HepG2 (cell line): ENCODE measurements around the gene CYSTM1. TPM values are rescaled to one million over a fixed set of nuclear protein-coding genes. Genes with fewer than 3 reads are reported as not detected.

Source experiments
- ATAC-seq: fragments of 200-7000 bp; cut with Tn5 transposase; 3 replicates; pipeline ENCODE4 v1.9.1; 2020; ENCODE audit warnings: mild to moderate bottlenecking, moderate library complexity
- BruUV-seq: library from RNA; stranded (reverse); fragments of 400-500 nt; replicated peaks from 2 replicates; lab custom pipeline; 2021; lab: Mats Ljungman, UMichigan
- CTCF ChIA-PET: fragments of 300-600 bp; formaldehyde crosslinking; extraction: SDS; loops from one replicate; lab custom pipeline; 2021; ENCODE audit warnings: low total read pairs, inconsistent platforms, low intra/inter-chr PET ratio; lab: Yijun Ruan, JAX
- POLR2A ChIA-PET: fragments of 350-600 bp; sonication (Branson Sonifier 250); formaldehyde crosslinking; loops from one replicate; lab custom pipeline; 2020; ENCODE audit warnings: antibody characterized with exemption, inconsistent platforms; lab: Yijun Ruan, JAX
- DNase-seq: peaks from one replicate; pipeline ENCODE4 v3.0.0-alpha.2; 2015; ENCODE audit warnings: low spot score
- FAIRE-seq: peaks from 3 replicates; lab custom pipeline; 2011; peaks lifted over from hg19 to GRCh38; lab: Jason Lieb, UNC
- H2AFZ ChIP-seq: one replicate; pipeline ENCODE4 v1.6.1; 2011; ENCODE audit warnings: low read length, inconsistent platforms
- H3K27ac ChIP-seq: fragments of 300-600 bp; 3 replicates; pipeline ENCODE4 v1.8.0; 2011; ENCODE audit warnings: mixed run types, mild to moderate bottlenecking, mixed read lengths, low read length, inconsistent platforms; ENCODE audit not compliant: insufficient read depth; ENCODE audit errors: extremely low read length
- H3K27me3 ChIP-seq, 2 experiments: fragments of 200-600 bp in 1 of 2; 2 replicates in 1 of 2; 3 replicates in 1 of 2; pipeline versions ENCODE4 v1.6.0 to v1.8.0; 2011; ENCODE audit warnings: low read length in 2 of 2, mild to moderate bottlenecking in 2 of 2, moderate library complexity in 2 of 2, inconsistent platforms in 1 of 2; ENCODE audit not compliant: insufficient read depth in 2 of 2, control insufficient read depth in 1 of 2
- H3K36me3 ChIP-seq, 2 experiments: fragments of 200-600 bp in 1 of 2; replicated peaks in 1 of 2; 2 replicates in 1 of 2; 3 replicates in 1 of 2; pipeline versions ENCODE4 v1.5.1 to v1.8.0; 2011; ENCODE audit warnings: low read length in 2 of 2, inconsistent platforms in 1 of 2; ENCODE audit not compliant: insufficient read depth in 2 of 2, control insufficient read depth in 1 of 2
- H3K4me1 ChIP-seq: 2 replicates; pipeline ENCODE4 v1.5.1; 2012; ENCODE audit warnings: low read length, inconsistent platforms; ENCODE audit not compliant: insufficient read depth
- H3K4me2 ChIP-seq: 2 replicates; pipeline ENCODE4 v1.6.0; 2011; ENCODE audit warnings: low read depth, low read length, inconsistent platforms
- H3K4me3 ChIP-seq, 3 experiments: fragments of 200-600 bp in 1 of 3; sonication (generic), shearing (Covaris generic) in 1 of 3; replicated peaks in 1 of 3; 2 replicates each; pipeline ENCODE4 v1.5.1; 2011 to 2016; ENCODE audit warnings: low read length in 3 of 3, inconsistent platforms in 2 of 3, low read depth in 2 of 3, mild to moderate bottlenecking in 2 of 3, control low read depth in 1 of 3, mixed read lengths in 1 of 3; ENCODE audit not compliant: insufficient read depth in 1 of 3
- H3K79me2 ChIP-seq: one replicate; pipeline ENCODE4 v1.6.1; 2011; ENCODE audit warnings: low read length, inconsistent platforms; ENCODE audit not compliant: insufficient read depth
- H3K9ac ChIP-seq: 2 replicates; pipeline ENCODE4 v1.6.0; 2011; ENCODE audit warnings: mild to moderate bottlenecking, low read depth, low read length, inconsistent platforms; ENCODE audit not compliant: insufficient read depth
- H3K9me3 ChIP-seq: 2 replicates; pipeline ENCODE4 v1.5.1; 2012; ENCODE audit warnings: mild to moderate bottlenecking, low read length
- H4K20me1 ChIP-seq: 2 replicates; pipeline ENCODE4 v1.6.0; 2011; ENCODE audit warnings: inconsistent platforms, mild to moderate bottlenecking, low read length, moderate library complexity; ENCODE audit not compliant: insufficient read depth
- CCAR2 ChIP-seq: fragments of 200-400 bp; formaldehyde crosslinking; optimal IDR thresholded peaks from 2 replicates; pipeline ENCODE3; 2018; ENCODE audit warnings: low read depth, mild to moderate bottlenecking, low read length, moderate library complexity
- MAFF ChIP-seq: IDR thresholded peaks from 2 replicates; pipeline ENCODE4 v1.6.1; 2011; ENCODE audit warnings: low read depth, low read length, improper control_type of control experiment
- MAFG ChIP-seq: sonication (generic); formaldehyde crosslinking; IDR thresholded peaks from 2 replicates; pipeline ENCODE4 v1.5.1; 2020; ENCODE audit warnings: mild to moderate bottlenecking, missing genetic modification reagents
- MAFK ChIP-seq, 2 experiments: IDR thresholded peaks in 1 of 2; conservative IDR thresholded peaks in 1 of 2; 2 replicates each; pipeline ENCODE4 v1.6.1; 2011; ENCODE audit warnings: improper control_type of control experiment in 2 of 2, low read length in 2 of 2
- MZF1 ChIP-seq: sonication (generic); formaldehyde crosslinking; IDR thresholded peaks from 2 replicates; pipeline ENCODE4 v1.8.1; 2023; ENCODE audit warnings: mild to moderate bottlenecking, missing genetic modification reagents, borderline replicate concordance
- RXRB ChIP-seq: IDR thresholded peaks from 2 replicates; pipeline ENCODE4 v1.6.1; 2016; ENCODE audit warnings: borderline replicate concordance, missing genetic modification reagents, missing compliant biosample characterization
- ZNF124 ChIP-seq: sonication (generic); formaldehyde crosslinking; IDR thresholded peaks from 2 replicates; pipeline ENCODE4 v1.4.0; 2020; ENCODE audit warnings: missing genetic modification reagents
- ZNF235 ChIP-seq: sonication (generic); formaldehyde crosslinking; IDR thresholded peaks from 2 replicates; pipeline ENCODE4 v1.8.1; 2023; ENCODE audit warnings: mild to moderate bottlenecking, missing genetic modification reagents, borderline replicate concordance
- ZNF546 ChIP-seq: sonication (generic); formaldehyde crosslinking; conservative IDR thresholded peaks from 2 replicates; pipeline ENCODE4 v1.8.1; 2023; ENCODE audit warnings: mild to moderate bottlenecking, missing genetic modification reagents
- WGBS: methylation state at CpG from one replicate; pipeline ENCODE4 v1.1.6; 2017; ENCODE audit warnings: low lambda C conversion rate; 5-methylcytosine and 5-hydroxymethylcytosine counted together
- in situ Hi-C: cut with HindIII; loops from 2 replicates; pipeline ENCODE4 v1.10.0; 2017; ENCODE audit warnings: low pct_unique_long_range_greater_than_20kb; ENCODE audit not compliant: extremely low pct_ligation_motif_present
- intact Hi-C: fragments of 100-400 bp; cut with micrococcal nuclease; formaldehyde crosslinking; loops from one replicate; pipeline ENCODE4 v1.10.0; 2022; ENCODE audit not compliant: unreplicated experiment
- polyA plus RNA-seq, 8 experiments: library from polyadenylated mRNA; depleted of rRNA in 3 of 8; stranded (reverse) in 7 of 8; unstranded in 1 of 8; fragments of >200 nt; fragmentation: Illumina TruSeq in 4 of 8; extraction: Trizol in 4 of 8; gene quantifications; 2 replicates each; pipeline versions ENCODE4 v1.2.1 to v1.2.3, GENCODE V29; 2011 to 2016; ENCODE audit warnings: low read depth in 4 of 8, missing spikeins in 1 of 8, mixed read lengths in 1 of 8; ENCODE audit not compliant: insufficient read depth in 1 of 8
- total RNA-seq, 5 experiments: library from RNA; depleted of rRNA; stranded (reverse); fragments of >200 nt; fragmentation: Illumina TruSeq; extraction: Trizol; gene quantifications; 2 replicates each; pipeline ENCODE4 v1.2.3, GENCODE V29; 2016; ENCODE audit warnings: low read depth in 1 of 5
- TF ChIP-seq, protein P1 (sequence below): sonication (generic); formaldehyde crosslinking; IDR thresholded peaks from 2 replicates; pipeline ENCODE4 v1.5.0; 2020; ENCODE audit warnings: mild to moderate bottlenecking, missing genetic modification reagents
- TF ChIP-seq, protein P2 (sequence below): sonication (generic); formaldehyde crosslinking; IDR thresholded peaks from 2 replicates; pipeline ENCODE4 v1.5.0; 2020; ENCODE audit warnings: mild to moderate bottlenecking, low read depth, missing genetic modification reagents, borderline replicate concordance
- TF ChIP-seq, protein P3 (sequence below): sonication (generic); formaldehyde crosslinking; IDR thresholded peaks from 2 replicates; pipeline ENCODE4 v1.4.0; 2020; ENCODE audit warnings: missing genetic modification reagents

CYSTM1 gene
- total and polyA plus RNA-seq, 2 of the 13 experiments (the other 11 are each of a cell fraction or from before 2014, with no cell fraction given) = 40.0 to 73.4 TPM

DNA sequence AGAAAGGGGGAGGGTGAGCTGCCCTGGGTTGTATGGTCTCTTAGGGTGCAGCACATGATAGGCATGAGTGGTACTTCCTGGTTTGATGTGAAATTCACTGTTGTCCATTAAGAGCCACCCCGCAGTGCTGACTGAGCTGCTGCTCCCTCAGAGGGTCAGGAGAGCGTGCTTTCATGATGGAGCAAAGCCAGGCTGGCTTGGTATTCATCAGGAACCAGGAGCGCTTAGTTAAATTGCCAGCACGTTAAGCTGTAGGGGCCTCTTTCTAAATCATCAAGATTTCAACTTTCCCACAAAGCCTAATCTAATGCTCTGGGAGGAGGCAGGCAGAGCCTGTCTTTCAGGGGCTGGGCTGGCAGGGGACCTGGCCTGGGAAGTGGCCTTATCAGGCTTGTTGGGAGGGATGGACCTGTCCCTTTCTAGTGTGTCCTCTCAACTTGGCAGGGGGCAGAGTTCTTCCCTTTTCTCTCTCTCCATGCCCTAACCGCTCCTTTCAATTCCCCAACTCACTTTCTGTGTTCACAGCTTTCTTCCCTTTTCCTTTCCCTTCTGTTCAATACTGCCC lies 7.9 kb downstream of the CYSTM1 start:
- DNase-seq = no peak
- intact Hi-C loops = no loop called here
- in situ Hi-C loops = no loop called here
- Histone ChIP-seq H3K27me3 (no peaks in the 10 kb centered on the region), H3K27ac (no peak overlapping the region), H4K20me1 (no peaks in the 10 kb centered on the region), H3K4me1 (peaks cover 48% of the 10 kb centered on the region), H3K9ac (no peak overlapping the region), H3K4me2 (no peak overlapping the region), H3K4me3 (no peak overlapping the region), H3K36me3 (no peaks in the 10 kb centered on the region), H3K9me3 (no peaks in the 10 kb centered on the region), H2AFZ (no peak overlapping the region), H3K79me2 (peaks cover 41% of the 10 kb centered on the region)
- no peak for ATAC-seq
- ChIA-PET POLR2A (no interaction called here), CTCF (no interaction called here)
- no peak for FAIRE-seq
- 94% methylated on average over 5 of the region's 5 CpGs for WGBS
- no TSS peak for BruUV-seq
- TF ChIP-seq ZNF124 (0 out of 2 replicates have a peak, but pooled peaks have one; percentile 21), MAFG (CRISPR knock-in tag) (no peak), ZNF235 (CRISPR knock-in tag) (no peak)

DNA sequence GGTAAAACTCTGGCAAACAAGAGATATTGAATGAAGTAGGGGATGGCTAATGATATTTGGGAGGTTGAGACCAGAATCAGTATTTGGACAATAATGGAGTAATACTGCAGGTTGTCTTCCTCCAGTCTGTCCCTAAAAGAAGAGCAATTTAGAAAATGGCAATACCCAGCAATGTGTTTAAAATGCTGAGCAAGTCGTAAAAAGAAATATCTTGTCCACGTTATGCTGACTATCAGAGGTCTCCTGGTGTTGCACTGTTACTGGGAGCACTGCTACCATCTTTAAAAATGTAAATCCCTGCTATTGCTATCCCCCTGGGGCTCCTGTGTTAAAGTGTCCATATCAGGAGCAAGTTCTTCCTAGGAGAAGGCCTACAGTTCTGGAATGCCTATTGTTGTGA lies 10.4 kb downstream of the CYSTM1 start:
- CTCF ChIA-PET = no interaction called here
- H3K9ac ChIP-seq = no peak overlapping the region
- WGBS = 95% methylated on average over 2 of the region's 2 CpGs
- no peaks in the 10 kb centered on the region for H3K36me3 ChIP-seq
- H3K9me3 ChIP-seq = no peaks in the 10 kb centered on the region
- no peak for DNase-seq
- H4K20me1 ChIP-seq = no peaks in the 10 kb centered on the region
- no peak overlapping the region for H3K4me2 ChIP-seq
- no peak overlapping the region for H3K4me3 ChIP-seq
- H2AFZ ChIP-seq = no peak overlapping the region
- POLR2A ChIA-PET = interaction anchor here (0.8 kb wide), 1 partner anchor 10 kb away, joined by 3 read pairs; no protein-coding TSS in a partner anchor
- no TSS peak for BruUV-seq
- H3K4me1 ChIP-seq = peaks cover 37% of the 10 kb centered on the region
- no peaks in the 10 kb centered on the region for H3K27me3 ChIP-seq
- in situ Hi-C loops (no loop called here), intact Hi-C loops (no loop called here)
- FAIRE-seq = no peak
- TF ChIP-seq MAFK (conservative IDR thresholded peaks at IDR 0.05 in 1 of 2, IDR thresholded peaks at IDR 0.05 in 1 of 2; ENCODE audit: low read length in 2 of 2) = peak in 1 of 2 experiments; percentile 66; a peak in 2 of 4 replicates
- TF ChIP-seq MAFF = peak; percentile 45; the same call in 1 of the 2 replicates
- TF ChIP-seq, protein P1, sequence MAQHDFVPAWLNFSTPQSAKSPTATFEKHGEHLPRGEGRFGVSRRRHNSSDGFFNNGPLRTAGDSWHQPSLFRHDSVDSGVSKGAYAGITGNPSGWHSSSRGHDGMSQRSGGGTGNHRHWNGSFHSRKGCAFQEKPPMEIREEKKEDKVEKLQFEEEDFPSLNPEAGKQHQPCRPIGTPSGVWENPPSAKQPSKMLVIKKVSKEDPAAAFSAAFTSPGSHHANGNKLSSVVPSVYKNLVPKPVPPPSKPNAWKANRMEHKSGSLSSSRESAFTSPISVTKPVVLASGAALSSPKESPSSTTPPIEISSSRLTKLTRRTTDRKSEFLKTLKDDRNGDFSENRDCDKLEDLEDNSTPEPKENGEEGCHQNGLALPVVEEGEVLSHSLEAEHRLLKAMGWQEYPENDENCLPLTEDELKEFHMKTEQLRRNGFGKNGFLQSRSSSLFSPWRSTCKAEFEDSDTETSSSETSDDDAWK (CRISPR knock-in tag) = no peak
- TF ChIP-seq ZNF546 (CRISPR knock-in tag) = no peak
- TF ChIP-seq MZF1 (CRISPR knock-in tag) = no peak
- TF ChIP-seq RXRB (CRISPR knock-in tag) = no peak
- TF ChIP-seq, protein P2, sequence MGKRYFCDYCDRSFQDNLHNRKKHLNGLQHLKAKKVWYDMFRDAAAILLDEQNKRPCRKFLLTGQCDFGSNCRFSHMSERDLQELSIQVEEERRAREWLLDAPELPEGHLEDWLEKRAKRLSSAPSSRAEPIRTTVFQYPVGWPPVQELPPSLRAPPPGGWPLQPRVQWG (CRISPR knock-in tag) = no peak
- TF ChIP-seq CCAR2 = no peak
- TF ChIP-seq, protein P3, sequence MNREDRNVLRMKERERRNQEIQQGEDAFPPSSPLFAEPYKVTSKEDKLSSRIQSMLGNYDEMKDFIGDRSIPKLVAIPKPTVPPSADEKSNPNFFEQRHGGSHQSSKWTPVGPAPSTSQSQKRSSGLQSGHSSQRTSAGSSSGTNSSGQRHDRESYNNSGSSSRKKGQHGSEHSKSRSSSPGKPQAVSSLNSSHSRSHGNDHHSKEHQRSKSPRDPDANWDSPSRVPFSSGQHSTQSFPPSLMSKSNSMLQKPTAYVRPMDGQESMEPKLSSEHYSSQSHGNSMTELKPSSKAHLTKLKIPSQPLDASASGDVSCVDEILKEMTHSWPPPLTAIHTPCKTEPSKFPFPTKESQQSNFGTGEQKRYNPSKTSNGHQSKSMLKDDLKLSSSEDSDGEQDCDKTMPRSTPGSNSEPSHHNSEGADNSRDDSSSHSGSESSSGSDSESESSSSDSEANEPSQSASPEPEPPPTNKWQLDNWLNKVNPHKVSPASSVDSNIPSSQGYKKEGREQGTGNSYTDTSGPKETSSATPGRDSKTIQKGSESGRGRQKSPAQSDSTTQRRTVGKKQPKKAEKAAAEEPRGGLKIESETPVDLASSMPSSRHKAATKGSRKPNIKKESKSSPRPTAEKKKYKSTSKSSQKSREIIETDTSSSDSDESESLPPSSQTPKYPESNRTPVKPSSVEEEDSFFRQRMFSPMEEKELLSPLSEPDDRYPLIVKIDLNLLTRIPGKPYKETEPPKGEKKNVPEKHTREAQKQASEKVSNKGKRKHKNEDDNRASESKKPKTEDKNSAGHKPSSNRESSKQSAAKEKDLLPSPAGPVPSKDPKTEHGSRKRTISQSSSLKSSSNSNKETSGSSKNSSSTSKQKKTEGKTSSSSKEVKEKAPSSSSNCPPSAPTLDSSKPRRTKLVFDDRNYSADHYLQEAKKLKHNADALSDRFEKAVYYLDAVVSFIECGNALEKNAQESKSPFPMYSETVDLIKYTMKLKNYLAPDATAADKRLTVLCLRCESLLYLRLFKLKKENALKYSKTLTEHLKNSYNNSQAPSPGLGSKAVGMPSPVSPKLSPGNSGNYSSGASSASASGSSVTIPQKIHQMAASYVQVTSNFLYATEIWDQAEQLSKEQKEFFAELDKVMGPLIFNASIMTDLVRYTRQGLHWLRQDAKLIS = no peak
- no peak for ATAC-seq
- no peak overlapping the region for H3K27ac ChIP-seq
- H3K79me2 ChIP-seq = peaks cover 35% of the 10 kb centered on the region
